Choroid plexus epithelial cell (primary cell): ENCODE data around the gene SHISA8.

ENCODE experiments used
- DNase-seq: peaks from one replicate; pipeline ENCODE4 v3.0.0-alpha.2; 2010; ENCODE audit warnings: low read depth
- H3K4me3 ChIP-seq: 2 replicates; pipeline ENCODE4 v1.5.1; 2011; ENCODE audit warnings: low read depth, mild to moderate bottlenecking, control low read depth, low read length, moderate library complexity
- CTCF ChIP-seq: conservative IDR thresholded peaks from 2 replicates; pipeline ENCODE4 v1.5.1; 2011; ENCODE audit warnings: low read depth, mild to moderate bottlenecking, control low read depth, inconsistent platforms, low read length, moderate library complexity

Gene SHISA8

GRCh38 chr22:41893591-41894375 is 21.1 kb downstream of the SHISA8 start:
- DNase-seq, result no peak
- no peak overlapping the region for H3K4me3 ChIP-seq
- no peak for TF ChIP-seq CTCF

- no peak overlapping the region for H3K4me3 ChIP-seq
- DNase-seq, result no peak
- TF ChIP-seq CTCF, result no peak
These were observed 22.2 kb downstream of the SHISA8 start for GRCh38 chr22:41892721-41893120.

- no peak overlapping the region for H3K4me3 ChIP-seq
- no peak for DNase-seq
- TF ChIP-seq CTCF, result no peak
These were observed 23.5 kb downstream of the SHISA8 start for GRCh38 chr22:41891407-41891806.

- no peak for TF ChIP-seq CTCF
- DNase-seq, result no peak
- no peak overlapping the region for H3K4me3 ChIP-seq
These were observed 26.2 kb downstream of the SHISA8 start for GRCh38 chr22:41888627-41889200.

- TF ChIP-seq CTCF, result no peak
- no peak for DNase-seq
- H3K4me3 ChIP-seq, result no peak overlapping the region
These were observed 29.4 kb downstream of the SHISA8 start for GRCh38 chr22:41885516-41885915.

GRCh38 chr22:41885116-41885515 is 29.8 kb downstream of the SHISA8 start:
- no peak for TF ChIP-seq CTCF
- DNase-seq, result no peak
- H3K4me3 ChIP-seq, result no peak overlapping the region

- TF ChIP-seq CTCF, result no peak
- no peak for DNase-seq
- H3K4me3 ChIP-seq, result no peak overlapping the region
These were observed 31.5 kb downstream of the SHISA8 start for GRCh38 chr22:41883400-41883799.
